NCI-H748 (cell line): ENCODE data around the gene RIC1.
"Not testable (repeated sequence)": the region's sequence is repeated elsewhere in the genome, so short reads cannot be mapped to it uniquely, and the experiment has no call there.

Source experiments
- DNase-seq: peaks from one replicate; lab custom pipeline; 2025; ENCODE audit not compliant: unreplicated experiment; lab: John Stamatoyannopoulos, UW

The RIC1 gene

DNA sequence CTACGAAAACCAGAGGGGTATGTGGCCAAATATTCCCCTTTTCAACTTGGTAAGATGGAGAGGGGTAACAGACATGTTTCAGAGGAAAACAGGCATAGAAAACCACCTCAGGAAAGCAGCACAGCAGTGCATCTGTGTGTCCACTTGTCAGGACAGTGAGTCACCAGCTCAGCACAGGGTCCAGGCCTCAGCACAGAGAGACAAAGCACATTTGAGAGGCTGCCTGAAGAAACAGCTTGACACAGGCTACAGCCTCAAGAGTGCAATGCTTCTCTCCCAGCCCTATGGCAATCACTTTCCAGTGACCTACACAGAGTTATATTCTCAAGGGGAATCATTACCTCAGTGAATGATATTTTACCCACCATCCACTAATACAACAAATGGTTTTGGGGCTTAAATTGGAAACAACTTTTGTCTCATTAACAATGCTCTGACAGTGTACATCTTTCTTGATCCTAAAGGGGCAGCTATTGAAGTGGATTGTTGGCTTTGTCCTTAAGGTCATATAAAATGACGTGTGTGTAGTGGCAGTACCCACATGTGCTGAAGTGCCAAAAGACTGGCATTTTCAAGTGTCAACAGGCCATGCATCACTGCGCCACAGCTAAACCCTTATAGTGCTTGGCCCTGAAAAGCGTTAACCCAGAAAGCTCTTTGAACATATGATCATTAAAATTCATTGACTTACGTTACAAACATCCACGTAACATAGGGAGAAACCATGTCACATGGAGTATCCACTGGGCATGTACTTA lies 157.6 kb downstream of the RIC1 start:
- no peak for DNase-seq

DNA sequence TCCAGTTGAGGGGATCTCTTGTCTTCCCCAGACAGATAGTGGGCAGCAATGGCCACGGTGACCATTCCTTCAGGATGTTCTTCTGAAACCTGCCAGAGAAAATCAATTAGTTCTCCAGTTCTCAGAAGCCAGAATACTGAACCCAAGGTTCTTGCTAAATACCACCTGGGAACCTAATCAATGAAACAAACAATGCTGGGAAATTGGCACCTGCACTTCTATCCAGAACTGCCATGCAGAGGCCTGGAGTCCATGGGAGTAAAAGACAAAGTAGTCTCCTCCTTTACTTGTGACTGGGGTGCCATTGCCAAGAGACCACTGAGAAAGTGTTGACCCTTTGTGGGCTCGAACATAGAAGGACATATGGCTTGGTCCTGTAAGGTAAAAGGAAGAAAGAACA lies 158.3 kb downstream of the RIC1 start:
- no peak for DNase-seq

- no peak for DNase-seq
Measured at GRCh38 chr9:5787759-5788302, 158.9 kb downstream of the RIC1 start.

DNA sequence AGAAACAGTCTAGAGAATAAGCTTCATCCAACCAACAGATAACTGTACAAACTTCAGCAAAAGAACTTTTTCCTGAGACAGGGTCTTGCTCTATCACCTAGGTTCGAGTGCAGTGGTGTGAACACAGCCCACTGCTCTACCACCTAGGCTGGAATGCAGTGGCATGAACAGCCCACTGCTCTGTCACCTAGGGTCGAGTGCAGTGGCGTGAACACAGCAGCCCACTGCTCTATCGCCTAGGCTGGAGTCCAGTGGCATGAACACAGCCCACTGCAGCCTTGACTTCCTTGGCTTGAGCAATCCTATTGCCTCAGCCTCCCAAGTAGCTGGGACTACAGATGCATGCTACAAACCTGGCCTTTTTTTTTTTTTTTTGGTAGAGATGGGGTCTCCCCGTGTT lies 160.6 kb downstream of the RIC1 start:
- DNase-seq: no peak

GRCh38 chr9:5790923-5791322 lies 162.0 kb downstream of the RIC1 start:
- no peak for DNase-seq

DNA sequence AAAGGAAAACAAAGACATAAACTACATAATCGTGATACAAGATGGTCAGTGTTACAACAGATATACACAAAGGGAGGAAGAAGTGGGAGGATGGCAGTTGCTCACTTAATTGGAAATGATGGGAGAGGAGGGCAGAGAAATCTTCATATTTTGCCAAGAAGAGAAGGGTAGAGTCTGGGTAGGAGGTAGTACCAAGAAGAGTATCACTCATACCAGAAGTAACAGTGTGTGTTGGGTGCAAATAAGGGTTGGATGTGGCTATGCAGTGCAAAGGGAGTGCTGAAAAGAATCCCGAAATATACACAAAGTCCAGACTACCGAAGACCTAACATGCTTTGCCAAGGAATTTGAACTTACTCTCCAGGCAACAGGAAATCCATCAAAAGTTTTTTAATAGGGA lies 163.0 kb downstream of the RIC1 start:
- DNase-seq: no peak

- no peak for DNase-seq
Measured at GRCh38 chr9:5793812-5794211, 164.9 kb downstream of the RIC1 start.

DNA sequence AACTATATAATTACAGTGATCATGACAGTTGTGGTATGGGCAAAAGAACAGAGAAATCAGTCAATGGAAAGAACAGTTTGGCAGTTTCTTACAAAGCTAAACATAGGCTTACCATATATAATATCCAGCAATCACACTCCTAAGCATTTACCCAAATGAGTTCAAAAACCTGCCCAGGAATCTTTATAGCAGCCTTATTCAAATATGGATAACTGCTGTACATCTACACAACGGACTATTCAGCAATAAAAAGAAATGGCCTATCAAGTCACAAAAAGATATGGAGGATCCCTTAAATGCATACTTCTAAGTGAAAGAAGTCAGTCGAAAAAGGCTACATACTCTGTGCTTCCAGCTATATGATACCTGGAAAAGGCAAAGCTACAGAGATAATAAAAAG lies 167.4 kb downstream of the RIC1 start:
- DNase-seq: no peak

- DNase-seq: no peak
Measured at GRCh38 chr9:5798581-5798980, 169.7 kb downstream of the RIC1 start.

- DNase-seq: peak; percentile 49
Measured at GRCh38 chr9:5799314-5799713, 170.4 kb downstream of the RIC1 start.

DNA sequence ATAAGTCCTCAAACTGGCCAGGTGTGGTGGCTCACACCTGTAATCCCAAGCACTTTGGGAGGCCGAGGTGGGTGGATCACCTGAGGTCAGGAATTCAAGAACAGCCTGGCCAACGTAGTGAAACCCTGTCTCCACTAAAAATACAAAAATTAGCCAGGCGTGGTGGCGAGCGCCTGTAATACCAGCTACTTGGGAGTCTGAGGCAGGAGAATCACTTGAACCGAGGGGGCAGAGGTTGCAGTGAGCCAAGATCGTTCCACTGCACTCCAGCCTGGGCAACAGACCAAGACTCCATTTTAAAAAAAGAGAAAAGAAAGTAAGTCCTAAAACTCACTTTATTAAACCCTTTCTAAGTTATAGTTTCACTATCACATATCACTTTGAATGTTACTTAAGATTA lies 171.5 kb downstream of the RIC1 start:
- not testable (repeated sequence) for DNase-seq

GRCh38 chr9:5800969-5801738 lies 172.2 kb downstream of the RIC1 start:
- DNase-seq: peak; percentile 36

GRCh38 chr9:5801739-5802113 lies 172.8 kb downstream of the RIC1 start:
- no peak for DNase-seq

GRCh38 chr9:5805478-5805877 lies 176.6 kb downstream of the RIC1 start:
- DNase-seq: no peak

- DNase-seq: no peak
Measured at GRCh38 chr9:5811751-5812150, 182.8 kb downstream of the RIC1 start.

GRCh38 chr9:5813824-5814223 lies 184.9 kb downstream of the RIC1 start:
- no peak for DNase-seq

DNA sequence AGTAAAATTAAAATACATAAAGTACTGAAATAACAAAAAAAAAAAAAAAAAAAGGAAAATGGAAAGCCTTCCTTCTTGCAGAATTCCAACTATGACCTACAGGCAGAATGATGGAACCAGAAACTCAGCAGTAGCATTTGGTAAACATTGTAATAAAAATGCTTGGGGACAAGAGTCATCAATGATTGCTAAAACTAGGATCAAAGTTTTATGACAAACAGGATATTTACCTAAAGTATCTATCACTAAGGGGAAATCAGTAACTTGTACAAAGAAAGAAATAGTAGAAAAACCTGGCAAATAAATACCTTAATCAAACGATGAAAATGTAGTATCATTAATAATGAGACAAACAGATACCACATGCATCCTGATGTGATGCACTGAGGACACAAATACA lies 186.6 kb downstream of the RIC1 start:
- no peak for DNase-seq

DNA sequence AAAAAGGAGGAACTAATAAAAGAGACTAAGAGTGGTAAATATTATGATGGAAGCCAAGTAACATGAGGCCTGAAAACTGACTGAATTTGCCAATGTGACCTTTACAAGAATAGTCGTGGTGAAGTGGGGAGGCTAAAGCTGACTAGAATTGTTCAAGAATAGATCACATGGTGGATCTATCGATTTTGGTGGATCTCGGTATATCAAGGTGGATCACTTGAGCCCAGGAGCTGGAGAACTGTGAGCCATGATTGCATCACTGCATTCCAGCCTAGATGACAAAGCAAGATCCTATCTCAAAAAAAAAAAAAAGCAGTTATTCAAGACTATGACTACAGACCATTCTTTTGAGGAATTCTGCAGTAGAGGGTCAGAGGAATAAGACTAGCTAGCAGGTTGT lies 189.0 kb downstream of the RIC1 start:
- DNase-seq: no peak

DNA sequence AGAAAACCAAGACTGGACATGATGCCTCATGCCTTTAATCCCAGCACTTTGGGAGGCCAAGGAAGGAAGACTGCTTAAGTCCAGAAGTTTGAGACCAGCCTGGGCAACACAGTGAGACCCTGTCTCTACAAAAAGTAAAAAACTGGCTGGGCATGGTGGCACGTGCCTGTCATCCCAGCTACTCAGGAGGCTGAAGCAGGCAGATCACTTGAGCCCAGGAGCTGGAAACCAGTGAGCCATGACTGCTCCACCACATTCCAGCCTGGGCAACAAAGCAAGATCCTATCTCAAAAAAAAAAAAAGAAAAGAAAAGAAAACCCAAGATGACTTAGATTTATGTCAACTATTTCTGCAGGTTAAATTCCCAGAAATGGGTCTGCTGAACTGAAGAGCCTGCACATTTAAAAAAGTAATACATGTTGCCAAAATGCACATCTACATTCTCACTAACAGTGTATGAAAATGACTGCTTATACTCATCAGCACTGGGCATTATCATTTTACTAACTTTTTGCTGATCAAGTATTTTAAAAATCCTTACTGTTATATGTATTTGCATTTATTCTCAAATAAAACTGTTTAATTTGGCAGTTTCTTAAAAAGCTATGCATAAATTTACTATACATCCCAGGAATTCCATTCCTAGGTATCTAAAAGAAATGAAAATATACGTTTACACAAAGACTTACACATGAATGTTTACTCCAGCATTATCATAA lies 189.7 kb downstream of the RIC1 start:
- DNase-seq: no peak

DNA sequence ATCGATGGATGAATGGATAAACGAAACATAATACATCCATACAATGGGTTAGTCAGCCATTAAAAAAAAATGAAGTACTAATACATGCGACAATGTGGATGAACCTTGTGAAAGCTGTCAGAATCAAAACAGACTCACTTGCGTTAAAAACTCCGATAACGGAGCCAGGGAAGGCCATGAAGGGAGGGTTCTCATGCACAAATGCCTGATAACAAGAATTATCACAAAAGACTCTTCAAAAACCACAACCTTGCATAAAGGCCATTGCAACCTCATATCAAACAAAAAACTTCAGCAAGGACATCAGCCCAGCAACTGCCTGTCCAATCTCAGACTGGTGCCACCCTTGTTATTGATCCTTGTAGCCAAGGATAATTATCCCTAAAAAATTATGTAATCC lies 190.3 kb downstream of the RIC1 start:
- no peak for DNase-seq

- DNase-seq: no peak
Measured at GRCh38 chr9:5820425-5820824, 191.5 kb downstream of the RIC1 start.

DNA sequence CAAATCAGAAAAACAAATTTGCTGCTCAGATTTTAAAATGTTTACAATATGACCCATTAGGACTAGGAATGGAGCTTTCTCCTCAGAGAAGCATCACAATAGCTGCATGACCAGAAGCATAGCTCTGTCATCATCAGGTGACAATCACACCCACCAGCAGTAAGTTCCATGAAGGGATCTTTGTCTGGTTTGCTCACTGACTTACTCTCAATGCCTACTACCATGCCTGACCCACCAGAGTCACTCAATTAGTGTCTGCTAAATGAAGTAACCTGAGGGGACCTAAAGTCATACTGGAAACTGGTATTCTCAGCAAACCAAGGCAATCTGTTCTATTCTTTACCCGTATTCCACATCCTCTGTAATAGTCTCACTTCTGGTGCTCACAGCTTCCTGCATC lies 196.3 kb downstream of the RIC1 start:
- DNase-seq: no peak
